GM12878 (cell line): ENCODE data around the gene PGBD5.

Experiments
- ATF3 ChIP-seq: IDR thresholded peaks from 2 replicates; pipeline ENCODE4 v1.6.1; 2011; ENCODE audit warnings: low read depth, mild to moderate bottlenecking, low read length, moderate library complexity, borderline replicate concordance; ENCODE audit errors: extremely low read depth
- CHD4 ChIP-seq: fragments of 200-600 bp; sonication (generic); IDR thresholded peaks from 2 replicates; pipeline ENCODE4 v1.6.1; 2016; ENCODE audit warnings: mild to moderate bottlenecking
- CTCF ChIP-seq, 3 experiments: IDR thresholded peaks in 2 of 3; conservative IDR thresholded peaks in 1 of 3; 2 replicates each; pipeline ENCODE4 v1.5.1; 2011; ENCODE audit warnings: low read depth in 3 of 3, low read length in 3 of 3, mild to moderate bottlenecking in 3 of 3, control low read depth in 2 of 3, moderate library complexity in 2 of 3, inconsistent platforms in 1 of 3, mixed read lengths in 1 of 3; ENCODE audit not compliant: control insufficient read depth in 2 of 3, insufficient read depth in 1 of 3; ENCODE audit errors: extremely low read depth in 1 of 3
- EZH2 ChIP-seq: IDR thresholded peaks from 2 replicates; pipeline ENCODE4 v1.6.1; 2012; ENCODE audit warnings: low read depth, mild to moderate bottlenecking, control low read depth, inconsistent platforms, low read length, borderline replicate concordance; ENCODE audit not compliant: control insufficient read depth
- MAX ChIP-seq: IDR thresholded peaks from 2 replicates; pipeline ENCODE4 v1.6.1; 2012; ENCODE audit warnings: low read depth, low read length, improper control_type of control experiment
- NBN ChIP-seq: fragments of 450-650 bp; IDR thresholded peaks from 2 replicates; pipeline ENCODE4 v1.6.1; 2016
- RB1 ChIP-seq: fragments of 450-650 bp; formaldehyde crosslinking; IDR thresholded peaks from 2 replicates; pipeline ENCODE4 v1.6.1; 2017; ENCODE audit warnings: mild to moderate bottlenecking, borderline replicate concordance
- RELA ChIP-seq: fragments of 450-650 bp; IDR thresholded peaks from 2 replicates; pipeline ENCODE4 v1.8.0; 2014; ENCODE audit warnings: borderline replicate concordance; ENCODE audit not compliant: partially characterized antibody
- SPI1 ChIP-seq: IDR thresholded peaks from 2 replicates; pipeline ENCODE4 v1.6.1; 2011; ENCODE audit warnings: low read depth, mild to moderate bottlenecking, low read length, moderate library complexity, borderline replicate concordance; ENCODE audit not compliant: insufficient read depth
- USF2 ChIP-seq: IDR thresholded peaks from 2 replicates; pipeline ENCODE4 v1.6.1; 2011; ENCODE audit warnings: low read depth, low read length, improper control_type of control experiment, borderline replicate concordance

- no peak for TF ChIP-seq CTCF (IDR thresholded peaks at IDR 0.05 in 2 of 3, conservative IDR thresholded peaks at IDR 0.05 in 1 of 3; ENCODE audit: control insufficient read depth in 2 of 3, extremely low read depth in 1 of 3, insufficient read depth in 1 of 3, low read depth in 3 of 3, low read length in 3 of 3)
- no peak for TF ChIP-seq RB1
- TF ChIP-seq CHD4: no peak
- no peak for TF ChIP-seq SPI1
- TF ChIP-seq ATF3: no peak
- TF ChIP-seq RELA: no peak
- TF ChIP-seq MAX: no peak
- TF ChIP-seq NBN: no peak
- TF ChIP-seq EZH2: no peak
- TF ChIP-seq USF2: no peak
These were observed 57.3 kb downstream of the PGBD5 start for GRCh38 chr1:230368871-230369270.
